NB4 (cell line): ENCODE data around the gene MZB1.
A peak's percentile ranks its signal among the peaks of the same experiment; 100 is the strongest.
"Not testable (repeated sequence)": the region's sequence is repeated elsewhere in the genome, so short reads cannot be mapped to it uniquely, and the experiment has no call there.

Source experiments
- DNase-seq: peaks from one replicate; pipeline ENCODE4 v3.0.0; 2010; ENCODE audit warnings: low read depth
- H3K4me3 ChIP-seq: one replicate; pipeline ENCODE4 v1.5.1; 2011; ENCODE audit warnings: mild to moderate bottlenecking, low read depth, low read length, moderate library complexity
- CTCF ChIP-seq: IDR thresholded peaks from one replicate; pipeline ENCODE4 v1.5.1; 2012; ENCODE audit warnings: low read depth, low read length
- MAX ChIP-seq: IDR thresholded peaks from 2 replicates; pipeline ENCODE4 v1.6.1; 2011; ENCODE audit warnings: low read depth, low read length
- MYC ChIP-seq: IDR thresholded peaks from 2 replicates; pipeline ENCODE4 v1.6.1; 2011; ENCODE audit warnings: low read depth, low read length
- POLR2A ChIP-seq: IDR thresholded peaks from 2 replicates; pipeline ENCODE4 v1.6.1; 2011; ENCODE audit warnings: mild to moderate bottlenecking; ENCODE audit not compliant: insufficient read length; ENCODE audit errors: extremely low read depth

The MZB1 gene

GRCh38 chr5:139392324-139392677 lies 2.6 kb upstream of the MZB1 start:
- no peak for DNase-seq
- TF ChIP-seq MAX = no peak
- TF ChIP-seq POLR2A = peak; percentile 14
- H3K4me3 ChIP-seq = peak overlapping the region; percentile 56

GRCh38 chr5:139391570-139392323 lies 2.0 kb upstream of the MZB1 start:
- H3K4me3 ChIP-seq = peak overlapping the region; percentile 56
- DNase-seq = peak; percentile 70
- TF ChIP-seq POLR2A = peak; percentile 5
- TF ChIP-seq MYC = no peak

GRCh38 chr5:139390639-139391569 lies 1.2 kb upstream of the MZB1 start:
- no peak for TF ChIP-seq MYC
- no peak for TF ChIP-seq MAX
- no peak for TF ChIP-seq CTCF
- no peak for TF ChIP-seq POLR2A
- no peak for DNase-seq
- peak overlapping the region; percentile 56 for H3K4me3 ChIP-seq

- TF ChIP-seq POLR2A (peak; percentile 19), MAX (0 out of 2 replicates have a peak, but pooled peaks have one; percentile 13), CTCF (no peak), MYC (peak; percentile 23; the same call in 1 of the 2 replicates)
- peak overlapping the region; percentile 21 for H3K4me3 ChIP-seq
- DNase-seq = peak; percentile 93
These were observed 1.4 kb downstream of the MZB1 start for GRCh38 chr5:139388198-139388821.

- DNase-seq = no peak
- peak overlapping the region; percentile 21 for H3K4me3 ChIP-seq
- TF ChIP-seq MYC (no peak), MAX (no peak), CTCF (no peak)
These were observed 2.0 kb downstream of the MZB1 start for GRCh38 chr5:139387611-139388197.

- DNase-seq, H3K4me3 ChIP-seq: not testable (repeated sequence)
These were observed 2.8 kb downstream of the MZB1 start for GRCh38 chr5:139386956-139387355.

- TF ChIP-seq MYC = 0 out of 2 replicates have a peak, but pooled peaks have one; percentile 19
- no peak for TF ChIP-seq CTCF
- TF ChIP-seq MAX = no peak
- H3K4me3 ChIP-seq = no peak overlapping the region
- DNase-seq = peak; percentile 87
These were observed 3.7 kb downstream of the MZB1 start for GRCh38 chr5:139386050-139386438.
